ENCODE measurements around the gene RPL19.
A peak's percentile ranks its signal among the peaks of the same experiment; 100 is the strongest.

The RPL19 gene

DNA sequence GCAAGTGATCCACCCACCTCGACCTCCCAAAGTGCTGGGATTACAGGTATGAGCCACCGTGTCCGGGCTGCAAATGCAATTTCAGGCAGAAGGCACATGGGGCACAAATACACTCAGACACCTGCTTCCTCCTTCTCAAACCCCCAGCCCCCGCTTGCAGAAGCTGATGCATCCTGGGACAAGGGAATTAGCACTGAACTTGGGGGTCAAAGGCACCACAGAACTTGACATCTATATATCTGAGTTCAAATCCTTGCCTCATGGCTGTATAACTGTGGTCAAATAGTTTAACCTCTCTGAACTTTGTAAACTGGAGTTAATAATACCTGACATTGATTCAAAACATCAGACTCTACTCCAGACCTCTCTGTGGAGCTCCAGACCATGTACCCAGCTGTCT is 30.0 kb upstream of the RPL19 start:
- H3K4me3 ChIP-seq (ENCODE audit: low read length), result no peak overlapping the region
- DNase-seq (ENCODE audit: low read depth, low spot score), result peak; percentile 68

DNA sequence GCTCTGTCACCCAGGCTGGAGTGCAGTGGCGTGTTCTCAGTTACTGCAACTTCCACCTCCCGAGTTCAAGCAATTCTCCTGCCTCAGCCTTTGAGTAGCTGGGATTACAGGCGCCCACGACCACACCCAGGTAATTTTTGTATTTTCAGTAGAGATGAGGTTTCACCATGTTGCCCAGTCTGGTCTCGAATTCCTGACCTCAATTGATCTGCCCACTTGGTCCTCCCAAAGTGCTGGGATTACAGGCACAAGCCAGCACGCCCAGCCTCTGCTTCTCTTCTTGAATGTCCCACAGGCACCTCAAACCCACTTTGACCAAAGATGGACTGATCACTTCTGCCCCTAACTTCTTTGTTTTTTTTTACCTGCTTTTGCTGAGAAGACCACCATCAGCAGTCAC is 29.5 kb upstream of the RPL19 start:
- DNase-seq (ENCODE audit: low read depth, low spot score), result no peak
- H3K4me3 ChIP-seq (ENCODE audit: low read length), result peak overlapping the region; percentile 27

DNA sequence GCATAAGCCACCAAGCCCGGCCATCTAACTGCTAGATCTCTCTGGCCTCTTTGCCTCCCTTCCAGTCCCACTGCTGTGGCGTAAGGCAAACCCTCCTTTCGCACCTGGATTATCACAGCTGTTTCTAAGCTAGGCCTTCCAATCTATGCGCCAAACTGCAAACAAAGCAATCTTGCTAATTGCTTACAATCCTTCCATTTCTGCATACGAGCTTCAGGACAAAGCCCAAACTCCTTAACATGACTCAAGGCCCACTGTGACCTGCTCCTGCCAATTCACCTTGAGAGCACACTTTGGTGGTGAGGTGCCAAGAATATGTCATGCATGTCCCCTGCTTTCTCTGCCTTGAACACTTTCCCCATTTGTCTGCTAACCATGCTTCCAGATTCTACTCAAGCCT is 28.1 kb upstream of the RPL19 start:
- peak overlapping the region; percentile 44 for H3K4me3 ChIP-seq (ENCODE audit: low read length)
- DNase-seq (ENCODE audit: low read depth, low spot score), result peak; percentile 67

DNA sequence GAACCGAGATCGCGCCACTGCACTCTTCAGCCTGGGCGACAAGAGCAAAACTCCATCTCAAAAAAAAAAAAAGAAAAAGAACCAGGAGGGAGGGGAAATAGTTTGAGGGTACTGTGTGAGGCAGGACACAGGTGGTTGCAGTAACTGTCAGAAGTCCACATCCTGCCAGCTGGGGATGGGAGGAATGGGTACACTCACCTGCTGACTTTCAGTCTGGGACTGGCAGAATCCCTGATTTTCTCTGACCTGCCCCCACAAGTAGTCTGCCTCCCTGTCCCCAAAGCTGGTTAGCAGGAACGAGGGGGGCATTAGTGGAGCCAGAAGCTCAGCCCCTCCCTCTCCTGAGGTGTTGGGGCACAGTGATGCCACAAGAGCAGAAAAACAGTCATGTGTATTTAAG is 27.0 kb upstream of the RPL19 start:
- peak overlapping the region; percentile 44 for H3K4me3 ChIP-seq (ENCODE audit: low read length)
- peak; percentile 95 for DNase-seq (ENCODE audit: low read depth, low spot score)

DNA sequence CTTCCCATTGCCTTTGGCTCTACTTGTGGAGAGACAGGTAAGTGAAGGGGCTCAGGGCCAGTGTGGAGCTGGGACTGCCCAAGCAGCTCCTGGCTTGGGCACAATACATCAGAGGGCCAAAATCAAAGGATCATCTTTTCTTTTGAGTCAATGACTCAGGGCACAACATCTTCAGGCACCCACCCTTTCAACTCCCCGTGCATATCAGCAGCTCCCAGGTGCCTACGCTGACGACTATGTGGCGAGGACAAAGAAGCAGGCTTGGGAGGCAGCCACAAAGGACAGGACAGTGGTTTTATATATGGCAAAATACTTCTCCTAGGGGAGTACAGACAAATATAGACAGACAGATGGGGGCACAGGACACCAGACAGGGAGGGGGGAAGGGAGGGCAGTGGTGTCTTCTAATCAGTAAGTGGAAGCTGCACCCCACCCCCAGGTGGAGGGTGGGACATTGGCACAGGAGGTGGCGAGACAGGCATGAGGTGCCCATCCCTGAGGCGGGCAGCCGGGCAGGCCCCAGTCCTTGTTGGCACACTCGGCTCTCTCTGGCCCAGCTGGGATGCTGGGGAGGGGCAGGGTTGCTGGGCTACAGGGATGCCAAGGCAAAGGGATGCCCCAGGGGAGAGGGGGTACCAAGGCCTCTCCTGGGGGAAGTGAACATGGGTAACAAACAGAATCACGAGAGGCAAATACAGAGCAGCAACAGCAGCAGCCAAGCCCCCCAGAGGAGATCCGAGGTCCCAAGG is 26.4 kb upstream of the RPL19 start:
- peak; percentile 82 for DNase-seq (ENCODE audit: low read depth, low spot score)
- peak overlapping the region; percentile 44 for H3K4me3 ChIP-seq (ENCODE audit: low read length)

DNA sequence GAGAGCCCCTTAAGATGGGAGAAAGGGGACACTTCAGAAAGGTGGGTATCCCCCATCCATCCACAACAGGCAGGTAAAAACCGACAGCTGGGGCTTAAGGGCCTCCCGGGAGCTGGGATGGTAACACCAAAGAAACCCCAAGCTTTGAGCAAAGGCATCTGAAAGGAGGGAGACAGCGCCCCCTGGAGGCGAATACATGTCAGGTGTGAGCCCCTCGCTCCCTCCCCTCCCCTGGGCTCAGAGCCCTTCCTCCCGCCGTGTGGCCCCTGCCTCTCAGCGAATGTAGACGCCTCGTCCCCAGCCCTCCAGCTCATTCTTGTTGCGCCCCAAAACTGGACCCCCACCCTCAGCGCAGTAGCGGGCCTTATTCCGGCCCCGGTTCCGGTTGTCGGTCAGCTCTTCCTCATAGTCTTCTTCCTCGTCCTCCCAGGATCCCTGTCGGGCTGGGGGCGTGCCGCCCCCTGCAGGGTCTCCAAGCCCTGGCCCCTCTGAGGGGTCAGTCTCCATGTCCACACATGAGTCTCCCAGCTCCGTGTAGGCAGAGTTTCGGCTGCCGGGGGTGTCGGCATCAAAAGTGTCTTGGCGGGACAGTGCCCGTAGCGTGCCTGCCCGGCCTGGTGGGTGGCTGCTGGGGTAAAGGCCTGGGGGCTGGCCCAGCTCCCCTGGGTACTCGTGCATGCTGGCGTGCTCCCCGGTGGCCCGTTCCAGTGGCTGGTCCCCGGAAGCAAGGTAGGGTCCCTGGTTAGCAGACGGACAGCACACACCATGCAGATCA is 25.0 kb upstream of the RPL19 start:
- DNase-seq (ENCODE audit: low read depth, low spot score), result peak; percentile 89
- H3K4me3 ChIP-seq (ENCODE audit: low read length), result no peak overlapping the region

DNA sequence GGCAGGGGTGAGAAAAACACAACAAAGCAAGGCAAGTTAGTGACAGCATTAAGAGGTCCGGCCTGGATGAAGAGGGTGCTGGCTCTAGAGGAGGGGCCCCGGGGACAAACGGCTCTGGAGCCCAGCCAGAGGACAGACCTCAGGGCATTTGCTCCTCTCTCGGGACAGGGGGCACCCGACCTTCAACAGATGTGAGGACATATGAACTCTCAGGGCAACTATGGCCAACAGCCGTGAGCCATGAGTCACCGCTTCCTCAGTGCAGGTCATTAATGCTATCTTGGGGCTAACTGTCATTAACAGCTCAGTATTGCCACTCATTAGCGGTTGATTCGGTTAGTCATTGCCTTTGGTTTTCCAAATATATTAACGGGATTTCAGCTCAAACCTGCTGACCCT is 24.4 kb upstream of the RPL19 start:
- H3K4me3 ChIP-seq (ENCODE audit: low read length), result no peak overlapping the region
- DNase-seq (ENCODE audit: low read depth, low spot score), result no peak

DNA sequence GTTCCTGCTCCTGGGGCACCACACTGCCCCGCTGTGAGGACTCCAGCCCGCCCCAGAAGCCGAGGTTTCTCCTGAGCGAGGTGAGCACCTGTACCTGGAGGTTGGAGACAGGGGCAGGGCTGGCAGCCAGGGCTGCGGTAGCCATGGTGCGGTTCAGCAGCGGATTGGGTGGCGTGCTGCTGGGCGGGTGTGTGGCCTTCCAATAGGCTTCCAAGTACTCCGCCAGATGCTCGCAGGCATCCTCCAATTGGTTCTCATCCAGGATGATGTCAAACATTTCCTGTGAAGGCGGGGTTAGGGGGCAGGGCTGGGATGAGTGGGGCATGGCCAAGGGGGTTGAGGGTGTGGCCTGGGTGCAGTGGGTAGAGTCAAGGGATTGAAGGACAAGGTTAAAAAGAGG is 22.8 kb upstream of the RPL19 start:
- DNase-seq (ENCODE audit: low read depth, low spot score), result peak; percentile 59
- no peak overlapping the region for H3K4me3 ChIP-seq (ENCODE audit: low read length)

DNA sequence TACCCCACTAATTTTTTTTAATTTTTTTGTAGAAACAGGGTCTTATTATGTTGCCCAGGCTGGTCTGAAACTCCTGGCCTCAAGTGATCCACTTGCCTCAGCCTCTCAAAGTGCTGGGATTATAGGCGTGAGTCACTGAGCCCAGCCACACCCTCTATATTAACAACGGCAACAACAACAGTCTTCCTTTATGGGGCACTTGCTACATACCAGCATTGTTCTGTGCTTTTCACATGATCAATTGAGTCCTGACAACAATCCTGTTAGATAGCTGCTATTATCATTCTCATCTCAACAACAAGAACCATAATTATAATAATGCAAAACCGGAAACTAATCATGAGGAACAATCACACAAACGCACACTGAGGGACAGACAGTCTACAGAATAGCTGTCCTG is 21.5 kb upstream of the RPL19 start:
- no peak overlapping the region for H3K4me3 ChIP-seq (ENCODE audit: low read length)
- no peak for DNase-seq (ENCODE audit: low read depth, low spot score)

DNA sequence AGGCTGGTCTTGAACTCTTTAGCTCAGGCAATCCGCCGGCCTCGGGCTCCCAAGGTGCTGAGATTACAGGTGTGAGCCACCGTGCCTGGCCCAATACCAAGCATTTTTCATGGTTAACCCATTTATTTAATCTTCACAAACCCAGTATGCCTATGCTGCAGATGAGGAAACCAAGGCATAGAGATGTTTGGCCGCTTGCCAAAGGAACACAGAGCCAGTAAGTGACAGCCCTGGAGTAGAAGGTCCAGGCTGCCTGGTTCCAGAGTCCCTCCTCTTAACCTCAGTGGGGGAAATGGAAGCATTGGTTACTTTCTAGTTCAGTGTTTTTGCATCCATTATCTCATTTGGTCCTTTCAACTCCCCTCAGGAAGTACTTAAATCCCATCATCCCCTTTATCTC is 18.8 kb upstream of the RPL19 start:
- DNase-seq (ENCODE audit: low read depth, low spot score), result no peak
- no peak overlapping the region for H3K4me3 ChIP-seq (ENCODE audit: low read length)

DNA sequence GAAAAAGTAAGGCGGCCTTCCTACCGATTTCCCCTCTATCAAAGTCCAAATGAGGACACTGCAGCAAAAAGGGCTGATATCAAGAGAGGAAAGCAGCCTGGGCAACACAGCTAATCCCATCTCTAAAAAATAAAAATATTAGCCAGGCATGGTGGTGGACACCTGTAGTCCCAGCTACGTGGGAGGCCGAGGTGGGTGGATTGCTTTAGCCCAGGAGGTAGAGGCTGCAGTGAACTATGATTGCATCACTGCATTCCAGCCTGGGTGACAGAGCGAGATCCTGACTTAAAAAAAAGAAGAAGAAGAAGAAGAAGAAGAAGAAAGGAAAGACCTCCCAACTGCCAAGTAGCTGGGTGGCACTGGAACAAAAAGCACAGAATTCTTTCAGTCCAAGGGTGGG is 17.0 kb upstream of the RPL19 start:
- no peak overlapping the region for H3K4me3 ChIP-seq (ENCODE audit: low read length)
- no peak for DNase-seq (ENCODE audit: low read depth, low spot score)

DNA sequence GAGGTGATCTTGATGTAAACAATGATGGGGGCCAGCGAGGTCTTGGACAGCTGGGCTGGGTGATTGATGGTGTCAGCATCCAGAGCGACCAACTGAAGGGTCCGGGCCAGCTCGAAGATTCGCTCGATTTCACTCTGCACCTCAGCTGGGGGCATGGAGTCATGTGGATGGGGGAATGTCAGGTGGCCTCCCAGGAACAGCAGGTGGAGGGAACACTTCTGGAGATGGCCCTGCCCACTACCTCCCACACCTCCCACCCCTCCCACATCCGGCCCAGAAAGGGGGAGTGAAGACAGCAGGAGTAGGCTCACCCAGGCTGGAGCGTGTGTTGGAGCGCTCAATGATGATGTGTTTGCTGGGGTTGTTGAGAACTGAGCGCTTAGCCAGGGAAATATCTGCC is 16.4 kb upstream of the RPL19 start:
- no peak for DNase-seq (ENCODE audit: low read depth, low spot score)

DNA sequence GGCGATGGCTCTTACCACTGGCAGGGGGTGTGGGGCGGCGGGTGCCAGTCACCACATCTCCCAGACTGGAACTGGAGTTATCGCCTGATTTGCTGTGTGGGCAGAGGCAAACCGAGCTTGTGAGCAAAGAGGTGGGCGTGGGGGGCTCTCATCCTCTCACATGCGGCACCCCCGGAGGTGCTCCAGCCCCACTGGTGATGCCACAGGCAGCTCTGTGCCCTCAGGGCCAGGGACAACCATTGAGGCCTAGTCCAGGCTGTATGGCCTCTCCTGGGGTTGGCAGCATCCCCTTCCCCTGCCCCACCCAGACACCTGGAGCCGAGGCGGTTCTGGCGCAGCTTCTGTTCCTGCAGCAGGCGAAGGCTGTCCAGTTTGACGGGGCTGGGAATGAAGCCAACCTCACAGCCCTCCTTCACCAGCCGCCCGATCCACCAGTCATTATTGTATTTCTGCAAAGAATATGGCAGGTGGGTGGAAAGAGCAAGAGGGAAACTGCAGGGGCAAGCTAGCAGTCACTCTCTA is 13.5 kb upstream of the RPL19 start:
- no peak for DNase-seq (ENCODE audit: low read depth, low spot score)
- H3K4me3 ChIP-seq (ENCODE audit: low read length), result no peak overlapping the region

More for the DNA sequence above, 16.4 kb upstream of the RPL19 start:
- no peak overlapping the region for H3K4me3 ChIP-seq (ENCODE audit: low read length)

DNA sequence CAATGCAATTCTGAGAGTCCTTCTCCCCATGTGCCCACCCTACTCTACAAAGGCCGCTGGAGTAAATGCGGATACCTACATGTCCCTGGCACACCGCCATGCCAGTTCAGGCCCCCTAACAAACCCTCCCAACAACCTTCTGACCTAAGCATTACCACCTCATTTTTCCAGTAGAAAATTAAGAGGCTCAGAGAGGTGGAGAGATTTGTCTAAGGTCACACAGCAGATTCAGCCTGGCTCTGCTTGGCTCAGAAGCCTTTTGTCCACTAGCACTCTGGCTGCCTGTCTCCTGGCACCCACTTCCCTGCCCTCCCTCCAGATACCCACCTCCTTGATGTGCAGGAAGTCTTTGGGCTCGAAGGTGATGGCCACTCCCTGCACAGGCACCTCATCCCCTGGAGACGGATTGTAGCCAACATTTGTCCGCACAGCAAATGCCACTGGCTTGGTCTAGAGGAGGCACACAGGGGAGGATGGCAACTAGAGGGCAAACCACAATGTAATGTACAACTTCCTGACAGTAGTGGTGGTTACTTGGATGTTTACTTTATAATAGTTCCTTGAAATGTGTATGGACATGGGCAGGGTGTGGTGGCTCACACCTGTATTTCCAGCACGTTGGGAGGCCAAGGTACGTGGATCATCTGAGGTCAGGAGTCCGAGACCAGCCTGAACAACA is 12.8 kb upstream of the RPL19 start:
- no peak overlapping the region for H3K4me3 ChIP-seq (ENCODE audit: low read length)
- no peak for DNase-seq (ENCODE audit: low read depth, low spot score)

DNA sequence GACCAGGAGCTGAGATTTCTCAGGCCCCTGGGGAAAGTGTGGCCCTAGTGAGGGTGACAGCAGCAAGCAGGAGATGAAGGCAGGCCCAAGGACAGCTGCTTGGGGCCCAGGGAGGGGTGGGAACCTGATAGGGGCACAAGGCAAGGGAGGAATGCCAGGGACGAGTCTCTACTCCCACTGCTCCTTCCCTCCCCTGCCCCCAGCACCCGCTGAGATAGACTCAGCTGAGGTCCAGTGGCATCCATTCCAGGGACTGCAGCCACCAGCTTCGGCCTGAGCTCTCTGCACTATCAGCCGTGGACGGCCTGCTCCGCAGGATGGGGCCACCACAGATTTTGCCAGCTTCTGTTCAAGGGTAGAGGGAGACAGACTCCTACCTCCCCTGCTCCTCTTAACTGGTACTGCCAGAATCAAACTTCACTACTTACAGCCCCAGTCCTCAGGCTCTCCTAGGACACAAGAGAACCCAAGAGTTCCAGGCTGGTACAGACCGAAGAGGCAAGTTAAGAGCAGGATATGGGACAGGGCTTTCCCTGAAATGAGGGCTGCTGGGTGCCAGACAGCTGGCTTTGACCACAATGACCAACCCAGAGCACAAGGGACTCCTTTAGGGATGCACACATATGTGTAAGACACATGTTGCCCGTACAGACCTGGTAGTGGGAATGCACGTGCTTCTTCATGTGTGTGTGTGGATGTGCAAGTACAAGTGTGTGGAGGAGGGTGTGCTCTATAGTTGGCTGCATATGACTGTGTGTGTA is 8.2 kb upstream of the RPL19 start:
- no peak overlapping the region for H3K4me3 ChIP-seq (ENCODE audit: low read length)
- no peak for DNase-seq (ENCODE audit: low read depth, low spot score)

DNA sequence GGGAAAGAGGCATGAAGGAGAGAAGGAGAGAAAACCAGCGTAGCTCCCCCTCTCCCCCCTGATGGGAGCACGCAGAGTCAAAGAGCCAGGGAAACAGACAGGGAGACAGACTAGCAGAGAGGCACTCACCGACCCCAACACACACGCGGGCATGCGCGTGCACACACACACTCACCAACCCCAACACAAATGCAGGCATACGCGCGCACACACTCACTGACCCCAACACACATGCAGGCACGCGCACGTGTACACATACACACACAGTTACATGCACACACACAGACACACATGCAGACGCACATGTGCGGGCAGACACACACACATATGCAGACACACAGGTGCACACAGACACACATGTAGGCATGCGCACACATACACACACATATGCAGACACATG is 7.2 kb upstream of the RPL19 start:
- H3K4me3 ChIP-seq (ENCODE audit: low read length), result no peak overlapping the region
- DNase-seq (ENCODE audit: low read depth, low spot score), result no peak

DNA sequence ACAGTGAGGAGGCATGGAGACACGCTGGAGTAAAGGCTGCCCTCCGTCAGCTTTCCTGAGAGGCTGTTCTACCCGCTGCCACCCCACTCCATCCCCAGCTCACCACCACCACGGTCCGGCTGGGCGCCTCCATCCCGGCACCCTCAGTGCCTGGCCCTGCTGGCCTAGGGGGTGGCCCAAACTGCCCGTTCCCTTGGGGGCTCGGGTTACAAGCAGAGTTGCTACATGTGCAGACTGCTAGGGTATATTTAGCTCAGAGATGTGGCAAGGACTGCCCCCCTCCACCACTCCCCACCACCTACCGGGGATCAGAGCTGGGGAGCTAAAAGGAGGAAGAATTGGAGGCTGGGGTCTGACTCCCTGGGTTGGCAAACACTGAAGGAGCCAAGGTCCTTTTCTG is 6.7 kb upstream of the RPL19 start:
- H3K4me3 ChIP-seq (ENCODE audit: low read length), result no peak overlapping the region
- DNase-seq (ENCODE audit: low read depth, low spot score), result no peak

DNA sequence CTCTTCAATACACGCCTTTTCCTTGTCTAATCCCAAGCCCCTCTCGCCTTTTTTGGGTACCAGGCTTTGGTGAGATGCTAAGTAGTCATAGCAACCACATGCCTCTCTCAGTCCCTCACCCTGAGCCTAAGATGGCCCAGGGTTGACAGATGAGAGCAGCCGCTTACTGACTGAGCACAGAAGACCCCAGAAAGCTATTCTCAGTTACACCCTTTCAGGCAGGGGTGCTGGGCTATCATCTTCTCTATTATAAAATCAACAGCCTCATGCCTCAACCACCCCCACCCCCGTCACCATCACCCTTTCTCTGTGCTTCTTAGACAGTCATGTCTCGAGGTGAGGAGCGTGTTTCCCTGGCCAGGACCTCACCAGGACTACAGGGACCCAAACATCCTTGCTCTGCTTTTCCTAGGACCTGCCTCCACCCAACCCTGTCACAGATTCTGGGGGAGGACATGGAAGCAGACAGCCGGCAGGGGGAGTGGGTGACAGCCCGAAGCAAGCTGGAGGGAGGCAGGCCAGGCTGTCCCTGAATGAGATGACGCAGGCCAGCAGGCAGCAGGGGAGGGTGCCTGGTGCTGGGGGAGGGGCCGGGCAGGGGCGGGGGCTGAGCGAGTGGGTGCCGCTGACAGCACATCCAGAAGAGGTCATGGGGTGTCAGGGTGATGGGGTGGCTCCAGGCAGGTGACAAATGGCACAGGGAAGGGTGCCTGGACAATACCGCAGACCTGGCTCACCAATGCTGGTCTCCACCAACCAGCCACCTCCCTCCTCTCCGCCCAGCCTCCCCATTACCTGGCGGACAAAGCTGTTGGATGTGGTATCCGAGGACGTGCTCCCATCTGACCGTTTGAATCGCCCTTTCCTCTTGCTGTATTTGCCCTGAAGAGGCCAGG is 5.7 kb upstream of the RPL19 start:
- DNase-seq (ENCODE audit: low read depth, low spot score), result no peak
- no peak overlapping the region for H3K4me3 ChIP-seq (ENCODE audit: low read length)

All from Jurkat, Clone E6-1 (cell line).